Prostate gland (tissue), 2 donors: Measurements from ENCODE around the gene PRPF31. TPM values are rescaled to one million over a fixed set of nuclear protein-coding genes. Genes with fewer than 3 reads are reported as not detected.
A peak's percentile ranks its signal among the peaks of the same experiment; 100 is the strongest.

ENCODE experiments used
- DNase-seq: peaks from one replicate; pipeline ENCODE4 v3.0.0-alpha.2; 2019; ENCODE audit warnings: low spot score
- H3K27ac ChIP-seq, 2 donors: fragments of 200-600 bp; sonication (generic); 2 replicates each; pipeline ENCODE4 v1.5.1; 2017 to 2019
- H3K27me3 ChIP-seq: fragments of 200-600 bp; sonication (generic); replicated peaks from 2 replicates; pipeline ENCODE4 v1.5.1; 2019; ENCODE audit not compliant: insufficient read depth
- H3K36me3 ChIP-seq, 2 donors: fragments of 200-600 bp; sonication (generic); 1 replicate in 1 of 2; 2 replicates in 1 of 2; pipeline versions ENCODE4 v1.5.1 to v1.8.1; 2017 to 2019
- H3K4me1 ChIP-seq: fragments of 200-600 bp; sonication (generic); replicated peaks from 2 replicates; pipeline ENCODE4 v1.5.1; 2019
- H3K4me3 ChIP-seq, 2 donors: fragments of 200-600 bp; sonication (generic); 2 replicates each; pipeline ENCODE4 v1.5.1; 2017 to 2019
- H3K9me3 ChIP-seq: fragments of 200-600 bp; sonication (generic); 2 replicates; pipeline ENCODE4 v1.5.1; 2017
- POLR2A ChIP-seq: fragments of 450-650 bp; IDR thresholded peaks from one replicate; pipeline ENCODE4 v1.6.1; 2016; ENCODE audit warnings: antibody characterized with exemption, mild to moderate bottlenecking
- POLR2AphosphoS5 ChIP-seq: sonication (generic); formaldehyde crosslinking; IDR thresholded peaks from one replicate; pipeline ENCODE4 v1.6.1; 2017; ENCODE audit warnings: antibody characterized with exemption
- WGBS: methylation state at CpG from one replicate; pipeline ENCODE4 v1.1.5; 2018; 5-methylcytosine and 5-hydroxymethylcytosine counted together
- intact Hi-C: fragments of 100-400 bp; cut with DNase I; formaldehyde crosslinking; loops from one replicate; pipeline ENCODE4 v1.14.2; 2022
- total RNA-seq, 2 donors: library from RNA; depleted of rRNA; stranded (reverse); fragments of >200 nt; gene quantifications; one replicate each; pipeline ENCODE4 v1.1.0, GENCODE V29; 2016
- TF ChIP-seq, protein P1 (sequence below), 4 experiments: fragments of 200-600 bp in 2 of 4; fragments of 450-650 bp in 2 of 4; sonication (generic) in 2 of 4; IDR thresholded peaks; 1 replicate in 3 of 4; 2 replicates in 1 of 4; pipeline ENCODE4 v1.5.1; 2016 to 2019; ENCODE audit warnings: antibody characterized with exemption in 4 of 4, mild to moderate bottlenecking in 2 of 4, moderate library complexity in 2 of 4

The PRPF31 gene
- total RNA-seq, 2 donors from 2014 or later = 50.7 to 71.6 TPM

DNA sequence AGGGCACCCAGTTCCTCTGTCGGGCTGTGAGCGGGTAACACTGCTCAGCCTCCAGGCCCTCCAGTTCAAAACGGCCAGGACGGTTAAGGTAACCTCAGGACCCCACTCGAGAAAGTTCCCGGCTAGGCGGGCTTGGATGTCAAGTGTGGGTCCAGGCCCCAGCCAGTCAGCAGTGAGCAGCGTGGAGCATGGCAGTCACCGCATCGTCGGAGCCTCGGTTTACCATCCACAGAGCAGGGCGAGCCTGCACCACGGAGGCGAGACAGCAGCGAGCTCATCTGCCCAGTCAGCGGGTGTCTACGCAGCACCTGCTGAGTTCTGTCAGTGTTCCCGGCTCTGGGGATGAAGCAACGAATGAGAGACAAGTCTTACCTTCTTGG, 14.1 kb downstream of the PRPF31 start:
- no peaks in the 10 kb centered on the region for H3K9me3 ChIP-seq
- intact Hi-C loops = no loop called here
- H3K4me1 ChIP-seq = no peaks in the 10 kb centered on the region
- no peaks in the 10 kb centered on the region for H3K27me3 ChIP-seq
- H3K27ac ChIP-seq = no peak overlapping the region
- DNase-seq = no peak
- peaks cover 16 to 19% of the 10 kb centered on the region in 2 donors for H3K36me3 ChIP-seq
- no peak overlapping the region for H3K4me3 ChIP-seq
- TF ChIP-seq, protein P1, sequence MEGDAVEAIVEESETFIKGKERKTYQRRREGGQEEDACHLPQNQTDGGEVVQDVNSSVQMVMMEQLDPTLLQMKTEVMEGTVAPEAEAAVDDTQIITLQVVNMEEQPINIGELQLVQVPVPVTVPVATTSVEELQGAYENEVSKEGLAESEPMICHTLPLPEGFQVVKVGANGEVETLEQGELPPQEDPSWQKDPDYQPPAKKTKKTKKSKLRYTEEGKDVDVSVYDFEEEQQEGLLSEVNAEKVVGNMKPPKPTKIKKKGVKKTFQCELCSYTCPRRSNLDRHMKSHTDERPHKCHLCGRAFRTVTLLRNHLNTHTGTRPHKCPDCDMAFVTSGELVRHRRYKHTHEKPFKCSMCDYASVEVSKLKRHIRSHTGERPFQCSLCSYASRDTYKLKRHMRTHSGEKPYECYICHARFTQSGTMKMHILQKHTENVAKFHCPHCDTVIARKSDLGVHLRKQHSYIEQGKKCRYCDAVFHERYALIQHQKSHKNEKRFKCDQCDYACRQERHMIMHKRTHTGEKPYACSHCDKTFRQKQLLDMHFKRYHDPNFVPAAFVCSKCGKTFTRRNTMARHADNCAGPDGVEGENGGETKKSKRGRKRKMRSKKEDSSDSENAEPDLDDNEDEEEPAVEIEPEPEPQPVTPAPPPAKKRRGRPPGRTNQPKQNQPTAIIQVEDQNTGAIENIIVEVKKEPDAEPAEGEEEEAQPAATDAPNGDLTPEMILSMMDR (IDR thresholded peaks at IDR 0.05) = no peak
- TF ChIP-seq POLR2AphosphoS5 = no peak
- no peak for TF ChIP-seq POLR2A
- WGBS = 96% methylated on average over 20 of the region's 20 CpGs

- H3K27ac ChIP-seq = no peak overlapping the region
- intact Hi-C loops = loop anchor here (10.0 kb wide), 1 partner anchor 269 kb away; the partner anchor contains the start of gene MYADM
- TF ChIP-seq, protein P1 (IDR thresholded peaks at IDR 0.05) = no peak
- no peak for TF ChIP-seq POLR2AphosphoS5
- TF ChIP-seq POLR2A = no peak
- H3K4me1 ChIP-seq = peaks cover 2% of the 10 kb centered on the region
- no peak overlapping the region for H3K4me3 ChIP-seq
- H3K27me3 ChIP-seq = no peaks in the 10 kb centered on the region
- no peak for DNase-seq
- WGBS = 75% methylated on average over 10 of the region's 10 CpGs
- no peaks in the 10 kb centered on the region for H3K9me3 ChIP-seq
- peaks cover 5 to 7% of the 10 kb centered on the region in 2 donors for H3K36me3 ChIP-seq
These were observed 17.9 kb downstream of the PRPF31 start for GRCh38 chr19:54133312-54133956.

DNA sequence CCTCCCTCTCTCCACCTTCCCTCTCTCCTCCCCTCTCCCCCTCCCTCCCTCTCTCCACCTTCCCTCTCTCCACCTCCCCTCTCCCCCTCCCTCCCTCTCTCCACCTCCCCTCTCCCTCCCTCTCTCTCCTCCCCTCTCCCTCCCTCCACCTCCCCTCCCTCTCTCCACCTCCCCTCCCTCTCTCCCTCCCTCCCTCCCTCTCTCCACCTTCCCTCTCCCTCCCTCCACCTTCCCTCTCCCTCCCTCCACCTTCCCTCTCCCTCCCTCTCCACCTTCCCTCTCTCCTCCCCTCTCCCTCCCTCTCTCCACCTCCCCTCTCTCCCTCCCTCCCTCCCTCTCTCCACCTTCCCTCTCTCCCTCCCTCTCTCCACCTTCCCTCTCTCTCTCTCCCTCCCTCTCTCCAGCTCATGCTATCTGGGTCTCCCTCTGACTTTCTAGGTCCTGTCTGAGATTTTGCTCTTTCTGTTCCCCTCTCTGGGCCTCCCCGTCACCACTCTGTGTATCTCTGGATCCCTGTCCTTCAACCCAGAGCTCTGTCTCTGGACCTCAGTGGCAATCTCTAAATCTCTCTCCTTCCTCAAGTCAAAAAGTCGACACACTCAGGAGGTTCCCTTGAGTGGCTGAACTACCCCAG, 18.5 kb downstream of the PRPF31 start:
- no peak overlapping the region for H3K27ac ChIP-seq
- H3K27me3 ChIP-seq = no peaks in the 10 kb centered on the region
- 63% methylated on average over 2 of the region's 2 CpGs for WGBS
- no peak overlapping the region for H3K4me3 ChIP-seq
- no peak for TF ChIP-seq POLR2AphosphoS5
- TF ChIP-seq, protein P1 (IDR thresholded peaks at IDR 0.05) = no peak
- TF ChIP-seq POLR2A = no peak
- H3K9me3 ChIP-seq = no peaks in the 10 kb centered on the region
- peaks cover 7% of the 10 kb centered on the region for H3K4me1 ChIP-seq
- peaks cover 5 to 7% of the 10 kb centered on the region in 2 donors for H3K36me3 ChIP-seq
- intact Hi-C loops = loop anchor here (10.0 kb wide), 1 partner anchor 269 kb away; the partner anchor contains the start of gene MYADM
- DNase-seq = no peak

GRCh38 chr19:54136086-54136863, 20.7 kb downstream of the PRPF31 start:
- TF ChIP-seq POLR2AphosphoS5 (no peak), POLR2A (no peak)
- TF ChIP-seq, protein P1 (IDR thresholded peaks at IDR 0.05) = no peak
- H3K4me1 ChIP-seq = peaks cover 7% of the 10 kb centered on the region
- 4% methylated on average over 30 of the region's 30 CpGs for WGBS
- H3K27ac ChIP-seq = peak overlapping the region; percentile 49 to 60
- H3K36me3 ChIP-seq = peaks cover 0 to 7% of the 10 kb centered on the region in 2 donors
- H3K9me3 ChIP-seq = no peaks in the 10 kb centered on the region
- H3K4me3 ChIP-seq = peak overlapping the region; percentile 25 to 37
- no peak for DNase-seq
- no peaks in the 10 kb centered on the region for H3K27me3 ChIP-seq
- intact Hi-C loops = loop anchor here (2.0 to 10.0 kb wide), 2 partner anchors 23 to 271 kb away; partner anchors contain the start of genes LENG1 and MYADM
